Psoas muscle (tissue), 8 donors: ENCODE measurements around the gene ELMO1. TPM values are rescaled to one million over a fixed set of nuclear protein-coding genes. Genes with fewer than 3 reads are reported as not detected.

Source experiments
- ATAC-seq, 4 donors: fragments of 200-7000 bp; cut with Tn5 transposase; one replicate each; pipeline ENCODE4 v1.9.1; 2020; ENCODE audit warnings: moderate library complexity in 3 of 4, mild to moderate bottlenecking in 2 of 4
- DNase-seq, 2 donors: peaks; one replicate each; pipeline ENCODE4 v3.0.0-alpha.2; 2020
- H3K27ac ChIP-seq: fragments of 200-600 bp; one replicate; pipeline ENCODE4 v1.8.0; 2022
- H3K27me3 ChIP-seq, 3 donors: fragments of 200-600 bp in 1 of 3; one replicate each; pipeline versions ENCODE4 v1.6.1 to v1.8.0; 2013 to 2022; ENCODE audit warnings: low read length in 2 of 3, mild to moderate bottlenecking in 2 of 3, moderate library complexity in 1 of 3; ENCODE audit not compliant: insufficient read depth in 3 of 3
- H3K36me3 ChIP-seq, 2 donors: fragments of 200-600 bp in 1 of 2; one replicate each; pipeline versions ENCODE4 v1.6.1 to v1.8.0; 2013 to 2022; ENCODE audit warnings: low read depth in 1 of 2, mild to moderate bottlenecking in 1 of 2, moderate library complexity in 1 of 2; ENCODE audit not compliant: insufficient read depth in 1 of 2
- H3K4me1 ChIP-seq: fragments of 200-600 bp; one replicate; pipeline ENCODE4 v1.8.0; 2022
- H3K4me3 ChIP-seq: fragments of 200-600 bp; one replicate; pipeline ENCODE4 v1.8.0; 2022; ENCODE audit warnings: mild to moderate bottlenecking
- H3K9me3 ChIP-seq: fragments of 200-600 bp; one replicate; pipeline ENCODE4 v1.8.0; 2022
- WGBS, 3 donors: extraction: QIAGEN DNeasy Blood & Tissue Kit; methylation state at CpG; one replicate each; pipeline versions ENCODE4 v1.1.6 to v1.1.7; 2013; 5-methylcytosine and 5-hydroxymethylcytosine counted together
- intact Hi-C, 2 donors: fragments of 100-400 bp; cut with DNase I; formaldehyde crosslinking; loops; one replicate each; pipeline versions ENCODE4 v1.11.0 to v1.14.2; 2022
- polyA plus RNA-seq, 3 donors: library from polyadenylated mRNA; stranded (reverse); fragments of 200-250 nt; gene quantifications; one replicate each; pipeline ENCODE4 v1.2.3, GENCODE V29; 2013
- total RNA-seq, 4 donors: library from RNA; stranded (reverse); fragmentation: NEBNext Ultra II Directional in 2 of 4; extraction: Animal tissue kit (Norgen Biotek cat#: 25700) in 2 of 4; gene quantifications; one replicate each; pipeline versions ENCODE4 v1.2.1 to v1.2.4, GENCODE V29; 2021 to 2023
- TF ChIP-seq, protein P1 (sequence below): fragments of 200-600 bp; IDR thresholded peaks from one replicate; pipeline ENCODE4 v1.8.0; 2022; ENCODE audit warnings: antibody characterized with exemption
- donor health status: healthy with polysubstance abuse.
- donor health status: DM: no; HTN: no; CAD: no; lungs with moderate emphysema.
- donor health status: Bipolar disorder and iron deficiency.
- donor health status: healthy.
- donor health status: DM: yes; HTN: yes; CAD: no.
- donor health status: DM: no; HTN: no; CAD: no.
- donor health status: DM: no; HTN: no; CAD: no.
- donor health status: DM: yes; HTN: yes; CAD: no.

Gene ELMO1
- total and polyA plus RNA-seq, 7 donors: 2.8 to 8.1 (median 6.9) TPM

DNA sequence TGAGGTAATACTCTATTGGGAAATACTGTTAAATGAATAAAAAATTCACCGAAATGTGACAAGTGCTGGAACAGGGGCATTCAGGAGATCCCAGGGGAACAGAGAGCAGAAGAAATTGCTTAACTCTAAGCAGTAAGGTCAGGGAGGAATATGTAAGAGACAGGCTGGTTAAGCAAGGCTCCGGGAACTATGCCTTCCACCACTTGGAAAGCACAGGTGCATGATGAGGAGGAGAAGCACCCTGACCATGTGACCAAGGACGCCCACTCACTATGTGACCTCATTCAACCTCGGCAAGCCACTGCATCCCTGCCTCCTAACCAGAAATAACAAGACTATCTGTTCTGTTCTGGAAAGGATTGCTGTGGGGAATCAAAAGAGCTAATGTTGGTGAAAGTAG, 218.4 kb downstream of the ELMO1 start:
- no peak overlapping the region for H3K4me3 ChIP-seq
- H3K4me1 ChIP-seq: no peaks in the 10 kb centered on the region
- TF ChIP-seq, protein P1, sequence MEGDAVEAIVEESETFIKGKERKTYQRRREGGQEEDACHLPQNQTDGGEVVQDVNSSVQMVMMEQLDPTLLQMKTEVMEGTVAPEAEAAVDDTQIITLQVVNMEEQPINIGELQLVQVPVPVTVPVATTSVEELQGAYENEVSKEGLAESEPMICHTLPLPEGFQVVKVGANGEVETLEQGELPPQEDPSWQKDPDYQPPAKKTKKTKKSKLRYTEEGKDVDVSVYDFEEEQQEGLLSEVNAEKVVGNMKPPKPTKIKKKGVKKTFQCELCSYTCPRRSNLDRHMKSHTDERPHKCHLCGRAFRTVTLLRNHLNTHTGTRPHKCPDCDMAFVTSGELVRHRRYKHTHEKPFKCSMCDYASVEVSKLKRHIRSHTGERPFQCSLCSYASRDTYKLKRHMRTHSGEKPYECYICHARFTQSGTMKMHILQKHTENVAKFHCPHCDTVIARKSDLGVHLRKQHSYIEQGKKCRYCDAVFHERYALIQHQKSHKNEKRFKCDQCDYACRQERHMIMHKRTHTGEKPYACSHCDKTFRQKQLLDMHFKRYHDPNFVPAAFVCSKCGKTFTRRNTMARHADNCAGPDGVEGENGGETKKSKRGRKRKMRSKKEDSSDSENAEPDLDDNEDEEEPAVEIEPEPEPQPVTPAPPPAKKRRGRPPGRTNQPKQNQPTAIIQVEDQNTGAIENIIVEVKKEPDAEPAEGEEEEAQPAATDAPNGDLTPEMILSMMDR: no peak
- peak; percentile 73 to 83 for DNase-seq
- no peaks in the 10 kb centered on the region for H3K36me3 ChIP-seq
- no peaks in the 10 kb centered on the region for H3K9me3 ChIP-seq
- no peak overlapping the region for H3K27ac ChIP-seq
- ATAC-seq: peak; percentile 58 to 95 (median 93)
- 16 to 34% (median 20%) methylated on average over 4 of the region's 4 CpGs for WGBS, 3 donors
- no peaks in the 10 kb centered on the region for H3K27me3 ChIP-seq
- intact Hi-C loops: loop anchor here in 1 of 2 donors (10.0 kb wide), 1 partner anchor 605 kb away; no protein-coding TSS in a partner anchor

DNA sequence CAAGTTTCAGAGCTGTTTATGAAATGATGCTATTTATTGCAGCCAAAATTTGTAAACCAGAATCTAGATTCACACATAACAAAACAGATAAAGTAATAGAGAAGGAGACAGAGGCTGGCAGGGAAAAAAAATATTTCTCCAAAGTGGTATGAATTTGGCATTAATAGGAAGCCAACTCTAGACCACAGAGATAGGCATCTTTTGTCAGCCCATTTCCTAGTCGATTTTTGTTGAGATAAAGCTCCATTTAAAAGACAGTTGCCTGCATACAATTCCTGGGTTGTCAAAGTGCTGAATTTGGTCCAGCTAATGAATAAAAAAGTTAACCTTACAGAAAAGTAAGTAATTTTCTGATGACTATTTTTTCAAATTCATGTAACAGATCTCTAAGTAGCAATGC, 219.3 kb downstream of the ELMO1 start:
- no peak overlapping the region for H3K27ac ChIP-seq
- no peaks in the 10 kb centered on the region for H3K9me3 ChIP-seq
- TF ChIP-seq, protein P1: no peak
- ATAC-seq (no peak), DNase-seq (no peak)
- H3K27me3 ChIP-seq: no peaks in the 10 kb centered on the region
- no peaks in the 10 kb centered on the region for H3K36me3 ChIP-seq
- no peak overlapping the region for H3K4me3 ChIP-seq
- WGBS, 3 donors: 20 to 33% (median 24%) methylated on average over 1 of the region's 1 CpG
- no peaks in the 10 kb centered on the region for H3K4me1 ChIP-seq
- intact Hi-C loops: no loop called here

DNA sequence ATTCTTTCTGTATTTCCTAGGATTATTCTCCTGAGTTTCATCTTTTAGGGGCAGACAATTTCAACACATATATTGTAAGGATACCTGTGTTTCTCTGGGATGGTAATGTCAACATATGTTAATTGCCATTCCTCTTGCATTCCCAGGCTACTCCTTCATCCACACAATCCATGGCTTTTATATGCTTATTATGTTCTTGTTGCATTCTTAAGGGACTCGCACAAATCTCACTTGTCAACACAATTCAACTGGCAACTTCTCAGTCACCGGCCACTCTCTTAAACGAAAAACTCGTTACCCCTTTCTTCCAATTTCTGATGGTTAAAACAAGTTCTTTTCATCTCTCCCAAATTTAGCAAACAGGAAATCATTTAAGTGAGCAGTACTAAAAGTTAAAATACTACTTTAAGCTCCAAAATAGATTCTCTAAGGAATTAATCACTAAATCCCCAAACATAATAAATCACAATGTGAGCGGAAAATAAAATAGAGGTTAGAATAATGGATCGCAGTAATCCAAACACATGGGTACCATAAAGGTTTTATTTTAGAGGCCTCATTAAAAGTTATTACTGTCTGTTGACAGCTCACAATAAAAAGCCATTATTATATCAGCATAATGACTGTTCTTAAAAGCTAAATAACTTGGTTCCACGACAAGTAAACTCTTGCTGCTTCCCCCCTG, 223.2 kb downstream of the ELMO1 start:
- no peak for ATAC-seq
- intact Hi-C loops: no loop called here
- Histone ChIP-seq H3K4me3 (no peak overlapping the region), H3K4me1 (no peaks in the 10 kb centered on the region), H3K27ac (no peak overlapping the region), H3K9me3 (no peaks in the 10 kb centered on the region), H3K27me3 (no peaks in the 10 kb centered on the region), H3K36me3 (no peaks in the 10 kb centered on the region)
- TF ChIP-seq, protein P1: no peak
- DNase-seq: no peak
- 48 to 65% (median 62%) methylated on average over 7 of the region's 7 CpGs for WGBS, 3 donors

DNA sequence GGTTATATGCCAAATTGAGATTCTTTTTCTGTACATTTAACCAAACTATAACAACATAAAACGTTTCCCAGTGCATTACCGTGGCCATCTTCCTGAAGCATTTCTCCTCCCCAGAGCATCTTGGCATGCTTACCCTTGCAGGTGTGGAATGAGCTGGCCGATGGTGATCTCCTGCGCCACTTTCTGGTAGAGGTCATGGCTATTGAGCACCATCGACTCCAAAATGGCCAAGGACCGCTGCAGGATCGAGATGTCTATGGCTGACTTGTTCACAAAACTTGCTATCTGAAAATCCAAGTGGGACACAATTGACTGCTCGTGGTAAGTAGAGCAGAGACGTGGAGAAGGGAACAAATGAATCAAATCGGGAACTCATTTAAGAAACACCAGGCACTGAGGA, 223.9 kb downstream of the ELMO1 start:
- no peaks in the 10 kb centered on the region for H3K36me3 ChIP-seq
- H3K4me1 ChIP-seq: no peaks in the 10 kb centered on the region
- intact Hi-C loops: no loop called here
- WGBS, 3 donors: 61 to 67% (median 61%) methylated on average over 10 of the region's 10 CpGs
- DNase-seq (no peak), ATAC-seq (no peak)
- no peaks in the 10 kb centered on the region for H3K9me3 ChIP-seq
- H3K4me3 ChIP-seq: no peak overlapping the region
- TF ChIP-seq, protein P1: no peak
- H3K27me3 ChIP-seq: no peaks in the 10 kb centered on the region
- H3K27ac ChIP-seq: no peak overlapping the region

DNA sequence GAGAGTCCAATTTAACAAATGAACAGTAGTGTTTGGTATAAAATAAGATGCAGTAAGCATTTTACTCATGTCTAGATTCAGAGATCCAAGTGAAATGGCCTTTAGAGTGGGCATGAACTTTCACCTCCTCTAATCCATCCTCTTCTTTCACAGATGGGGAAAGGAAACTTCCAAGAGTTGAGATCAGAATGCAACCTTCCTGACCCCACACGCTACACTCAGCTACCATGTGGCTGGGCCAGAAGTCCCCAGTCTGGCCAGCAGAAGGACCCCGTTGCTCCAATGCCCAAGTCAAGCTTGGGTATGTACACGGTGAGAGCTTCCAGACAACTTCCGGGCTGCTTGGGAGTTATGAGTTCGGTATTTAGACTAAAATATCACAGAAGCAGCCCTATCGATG, 228.0 kb downstream of the ELMO1 start:
- Histone ChIP-seq H3K27me3 (peaks cover 0 to 1% (median 0%) of the 10 kb centered on the region in 3 donors), H3K9me3 (no peaks in the 10 kb centered on the region), H3K27ac (no peak overlapping the region), H3K4me1 (no peaks in the 10 kb centered on the region), H3K4me3 (no peak overlapping the region), H3K36me3 (no peaks in the 10 kb centered on the region)
- no peak for ATAC-seq
- TF ChIP-seq, protein P1: no peak
- no peak for DNase-seq
- intact Hi-C loops: no loop called here
- 92 to 96% (median 93%) methylated on average over 6 of the region's 6 CpGs for WGBS, 3 donors
